GM12891 (cell line): ENCODE measurements around the gene TAS2R4.
"Not testable (repeated sequence)": the region's sequence is repeated elsewhere in the genome, so short reads cannot be mapped to it uniquely, and the experiment has no call there.

ENCODE experiments used
- PAX5 ChIP-seq: IDR thresholded peaks from 2 replicates; pipeline ENCODE4 v1.6.1; 2011; ENCODE audit warnings: low read length, moderate library complexity, mild to moderate bottlenecking; ENCODE audit not compliant: insufficient read depth, severe bottlenecking
- POLR2A ChIP-seq: IDR thresholded peaks from 2 replicates; pipeline ENCODE4 v1.6.1; 2011; ENCODE audit warnings: low read depth, low read length, control low read depth
- POLR2AphosphoS5 ChIP-seq: IDR thresholded peaks from 2 replicates; pipeline ENCODE4 v1.6.1; 2011; ENCODE audit warnings: low read depth, low read length, control low read depth
- SPI1 ChIP-seq: IDR thresholded peaks from 2 replicates; pipeline ENCODE4 v1.6.1; 2011; ENCODE audit warnings: low read depth, low read length, control low read depth
- TAF1 ChIP-seq: IDR thresholded peaks from 2 replicates; pipeline ENCODE4 v1.6.1; 2011; ENCODE audit warnings: low read depth, low read length, control low read depth

GRCh38 chr7:141770083-141770583 is 6.3 kb upstream of the TAS2R4 start:
- not testable (repeated sequence) for TF ChIP-seq POLR2AphosphoS5, POLR2A, TAF1, SPI1, PAX5
